H1 (cell line): ENCODE results near the gene EXT2. TPM values are rescaled to one million over a fixed set of nuclear protein-coding genes. Genes with fewer than 3 reads are reported as not detected.

ENCODE experiments used
- KDM5A ChIP-seq: fragments of 200-600 bp; IDR thresholded peaks from 2 replicates; pipeline ENCODE4 v1.7.1; 2012; ENCODE audit warnings: mild to moderate bottlenecking, low read length, inconsistent platforms, mixed read lengths
- MAFK ChIP-seq: IDR thresholded peaks from 2 replicates; pipeline ENCODE4 v1.6.1; 2012; ENCODE audit warnings: low read depth, mild to moderate bottlenecking, improper control_type of control experiment, low read length
- NANOG ChIP-seq: IDR thresholded peaks from 2 replicates; pipeline ENCODE4 v1.6.1; 2011; ENCODE audit warnings: low read length, low read depth, mild to moderate bottlenecking, inconsistent platforms; ENCODE audit not compliant: insufficient read depth, poor library complexity, severe bottlenecking
- SIRT6 ChIP-seq: IDR thresholded peaks from one replicate; pipeline ENCODE4 v1.7.1; 2012; ENCODE audit warnings: low read length, inconsistent platforms
- TEAD4 ChIP-seq: IDR thresholded peaks from 2 replicates; pipeline ENCODE4 v1.6.1; 2012; ENCODE audit warnings: low read depth, low read length, inconsistent platforms, mixed read lengths
- polyA plus RNA-seq, 7 experiments: library from polyadenylated mRNA; depleted of rRNA in 3 of 7; stranded (reverse) in 5 of 7; unstranded in 2 of 7; fragments of >200 nt in 5 of 7; fragments of 200-250 nt in 2 of 7; gene quantifications; 1 replicate in 5 of 7; 2 replicates in 1 of 7; 4 replicates in 1 of 7; pipeline versions ENCODE4 v1.2.1 to v1.2.3, GENCODE V29; 2011 to 2013; ENCODE audit warnings: missing spikeins in 2 of 7, mixed read lengths in 2 of 7
- total RNA-seq: library from RNA; stranded (reverse); fragmentation: NEBNext Ultra II Directional; extraction: Animal tissue kit (Norgen Biotek cat#: 25700); gene quantifications from 2 replicates; pipeline ENCODE4 v1.2.1, GENCODE V29; 2021

EXT2 gene
- total and polyA plus RNA-seq, 2 of the 8 experiments (the other 6 are each of a cell fraction or from before 2014, with no cell fraction given): 29.8 to 42.8 TPM

DNA sequence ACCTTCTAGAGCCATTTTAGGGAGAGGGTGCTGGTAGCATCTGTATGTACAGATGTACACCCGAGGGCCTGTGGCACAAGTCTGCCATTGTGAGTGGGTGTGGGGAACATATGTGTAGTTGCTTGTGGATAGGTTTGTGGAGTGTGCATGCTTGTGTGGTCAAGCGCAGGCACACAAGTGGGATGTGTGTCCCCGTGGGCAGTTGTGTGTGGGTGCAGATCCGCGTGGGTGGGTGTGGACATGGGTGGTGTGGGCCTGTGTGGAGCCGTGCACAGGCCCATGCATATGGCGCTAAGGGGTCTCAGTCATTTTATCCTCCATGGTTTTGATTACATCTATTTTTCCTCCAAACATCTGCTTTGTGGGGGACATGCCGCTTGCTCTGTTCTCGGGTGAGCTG, 185.7 kb downstream of the EXT2 start (continued):
- TF ChIP-seq NANOG (no peak), KDM5A (no peak), SIRT6 (no peak), MAFK (no peak), TEAD4 (no peak)
